ENCODE results near the gene SHC2. TPM values are rescaled to one million over a fixed set of nuclear protein-coding genes. Genes with fewer than 3 reads are reported as not detected.

SHC2 gene
- total RNA-seq, result 26.9 to 50.9 TPM (median 47.8 TPM) in 3 replicates
- long read RNA-seq, transcript SHC2-201 (13 exons, 2,494 nt), result major isoform, 58 of 83 reads
- long read RNA-seq, partial matches to known transcripts, result 6 of 83 reads
- long read RNA-seq, other reads (novel, unspliced or antisense), result 18 of 83 reads

- Mint-ChIP-seq H3K36me3 (ENCODE audit: low read depth) (peaks cover 3% of the 10 kb centered on the region), H3K27me3 (ENCODE audit: low read depth) (no peaks in the 10 kb centered on the region), H3K27ac (ENCODE audit: unreplicated experiment) (peak within 1 kb of the TSS; percentile 90)
Measured at GRCh38 chr19:460877-461720, at the start of gene SHC2. Gene SHC2, minus strand, starts transcription at chr19:461033. Its CDS starts 37 bp downstream, at chr19:460996.

GRCh38 chr19:508204-509150 lies 47.6 kb upstream of the SHC2 start:
- Mint-ChIP-seq H3K9me3 (ENCODE audit: low read depth) (no peaks in the 10 kb centered on the region), H3K36me3 (ENCODE audit: low read depth) (peaks cover 3% of the 10 kb centered on the region)
- DNase-seq (ENCODE audit: low spot score), result no peak

More at GRCh38 chr19:460877-461720, at the start of gene SHC2:
- no peak for DNase-seq (ENCODE audit: low spot score)
- peaks cover 7% of the 10 kb centered on the region for H3K4me1 Mint-ChIP-seq (ENCODE audit: low read depth)
- no peak for TF ChIP-seq CTCF (IDR thresholded peaks at IDR 0.05)
- H3K9me3 Mint-ChIP-seq (ENCODE audit: low read depth), result no peaks in the 10 kb centered on the region
- peak within 1 kb of the TSS; percentile 87 for H3K4me3 Mint-ChIP-seq (ENCODE audit: unreplicated experiment)

GRCh38 chr19:507286-508203 lies 46.7 kb upstream of the SHC2 start, which contains the start of gene TPGS1:
Gene TPGS1, plus strand, starts transcription at chr19:507497. Its CDS starts 10 bp downstream, at chr19:507507.
- peaks cover 32% of the 10 kb centered on the region for H3K4me1 Mint-ChIP-seq (ENCODE audit: low read depth)
- H3K27ac Mint-ChIP-seq (ENCODE audit: unreplicated experiment), result peak within 1 kb of the TSS; percentile 96
- peak; percentile 97 for DNase-seq (ENCODE audit: low spot score)
- no peaks in the 10 kb centered on the region for H3K27me3 Mint-ChIP-seq (ENCODE audit: low read depth)
- peak within 1 kb of the TSS; percentile 86 for H3K4me3 Mint-ChIP-seq (ENCODE audit: unreplicated experiment)
- H3K9me3 Mint-ChIP-seq (ENCODE audit: low read depth), result no peaks in the 10 kb centered on the region
- peaks cover 3% of the 10 kb centered on the region for H3K36me3 Mint-ChIP-seq (ENCODE audit: low read depth)
- TF ChIP-seq CTCF (IDR thresholded peaks at IDR 0.05), result no peak

More at GRCh38 chr19:508204-509150, 47.6 kb upstream of the SHC2 start:
- TF ChIP-seq CTCF (IDR thresholded peaks at IDR 0.05), result no peak
- Mint-ChIP-seq H3K4me1 (ENCODE audit: low read depth) (peaks cover 32% of the 10 kb centered on the region), H3K27ac (ENCODE audit: unreplicated experiment) (peak overlapping the region; percentile 68), H3K27me3 (ENCODE audit: low read depth) (no peaks in the 10 kb centered on the region), H3K4me3 (ENCODE audit: unreplicated experiment) (peak overlapping the region; percentile 86)

GRCh38 chr19:506404-507285 lies 45.8 kb upstream of the SHC2 start:
- Mint-ChIP-seq H3K4me3 (ENCODE audit: unreplicated experiment) (peak overlapping the region; percentile 86), H3K4me1 (ENCODE audit: low read depth) (peaks cover 32% of the 10 kb centered on the region), H3K36me3 (ENCODE audit: low read depth) (peaks cover 3% of the 10 kb centered on the region), H3K9me3 (ENCODE audit: low read depth) (no peaks in the 10 kb centered on the region), H3K27ac (ENCODE audit: unreplicated experiment) (peak overlapping the region; percentile 96), H3K27me3 (ENCODE audit: low read depth) (no peaks in the 10 kb centered on the region)
- peak; percentile 98 for DNase-seq (ENCODE audit: low spot score)
- TF ChIP-seq CTCF (IDR thresholded peaks at IDR 0.05), result peak; percentile 100
